ENCODE data around the gene HVCN1. TPM values are rescaled to one million over a fixed set of nuclear protein-coding genes. Genes with fewer than 3 reads are reported as not detected.

The HVCN1 gene
- total RNA-seq, 2 donors from 2014 or later, result 8.8 to 9.5 TPM

GRCh38 chr12:110708917-110709316, 20.0 kb upstream of the HVCN1 start:
- Histone ChIP-seq H3K9me3 (ENCODE audit: control insufficient read depth, low read length) (no peaks in the 10 kb centered on the region), H3K27me3 (ENCODE audit: control insufficient read depth, insufficient read depth, low read length, poor library complexity, severe bottlenecking) (no peaks in the 10 kb centered on the region), H3K27ac (ENCODE audit: low read depth, low read length) (no peak overlapping the region), H3K4me3 (ENCODE audit: low read length) (no peak overlapping the region), H3K4me1 (ENCODE audit: control insufficient read depth, insufficient read depth, low read length) (no peaks in the 10 kb centered on the region), H3K36me3 (ENCODE audit: control insufficient read depth, insufficient read depth, low read length) (no peaks in the 10 kb centered on the region), H3K9ac (ENCODE audit: extremely low read depth, low read length, poor library complexity, severe bottlenecking) (no peak overlapping the region)
- no peak overlapping the region for H3K4me3 Mint-ChIP-seq
- H3K36me3 Mint-ChIP-seq (ENCODE audit: low read depth), result peaks cover 4% of the 10 kb centered on the region
- TF ChIP-seq, protein P1, sequence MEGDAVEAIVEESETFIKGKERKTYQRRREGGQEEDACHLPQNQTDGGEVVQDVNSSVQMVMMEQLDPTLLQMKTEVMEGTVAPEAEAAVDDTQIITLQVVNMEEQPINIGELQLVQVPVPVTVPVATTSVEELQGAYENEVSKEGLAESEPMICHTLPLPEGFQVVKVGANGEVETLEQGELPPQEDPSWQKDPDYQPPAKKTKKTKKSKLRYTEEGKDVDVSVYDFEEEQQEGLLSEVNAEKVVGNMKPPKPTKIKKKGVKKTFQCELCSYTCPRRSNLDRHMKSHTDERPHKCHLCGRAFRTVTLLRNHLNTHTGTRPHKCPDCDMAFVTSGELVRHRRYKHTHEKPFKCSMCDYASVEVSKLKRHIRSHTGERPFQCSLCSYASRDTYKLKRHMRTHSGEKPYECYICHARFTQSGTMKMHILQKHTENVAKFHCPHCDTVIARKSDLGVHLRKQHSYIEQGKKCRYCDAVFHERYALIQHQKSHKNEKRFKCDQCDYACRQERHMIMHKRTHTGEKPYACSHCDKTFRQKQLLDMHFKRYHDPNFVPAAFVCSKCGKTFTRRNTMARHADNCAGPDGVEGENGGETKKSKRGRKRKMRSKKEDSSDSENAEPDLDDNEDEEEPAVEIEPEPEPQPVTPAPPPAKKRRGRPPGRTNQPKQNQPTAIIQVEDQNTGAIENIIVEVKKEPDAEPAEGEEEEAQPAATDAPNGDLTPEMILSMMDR (conservative IDR thresholded peaks at IDR 0.05), result peak; percentile 33
- WGBS, 2 experiments (ENCODE audit: insufficient coverage in 1 of 2, insufficient read length in 1 of 2), result 86 to 97% methylated on average over 3 to 4 of the region's 4 CpGs
- H3K27ac Mint-ChIP-seq, result no peak overlapping the region
- no peak for DNase-seq
- H3K27me3 Mint-ChIP-seq (ENCODE audit: insufficient read depth), result no peaks in the 10 kb centered on the region
- no peaks in the 10 kb centered on the region for H3K9me3 Mint-ChIP-seq
- H3K4me1 Mint-ChIP-seq, result no peaks in the 10 kb centered on the region

GRCh38 chr12:110705309-110705708, 16.4 kb upstream of the HVCN1 start:
- TF ChIP-seq, protein P1 (conservative IDR thresholded peaks at IDR 0.05), result no peak
- H3K9ac ChIP-seq (ENCODE audit: extremely low read depth, low read length, poor library complexity, severe bottlenecking), result no peak overlapping the region
- no peaks in the 10 kb centered on the region for H3K27me3 ChIP-seq (ENCODE audit: control insufficient read depth, insufficient read depth, low read length, poor library complexity, severe bottlenecking)
- Mint-ChIP-seq H3K4me3 (no peak overlapping the region), H3K36me3 (ENCODE audit: low read depth) (peaks cover 2% of the 10 kb centered on the region), H3K27ac (no peak overlapping the region), H3K9me3 (no peaks in the 10 kb centered on the region), H3K27me3 (ENCODE audit: insufficient read depth) (no peaks in the 10 kb centered on the region), H3K4me1 (no peaks in the 10 kb centered on the region)
- no peaks in the 10 kb centered on the region for H3K4me1 ChIP-seq (ENCODE audit: control insufficient read depth, insufficient read depth, low read length)
- H3K36me3 ChIP-seq (ENCODE audit: control insufficient read depth, insufficient read depth, low read length), result no peaks in the 10 kb centered on the region
- DNase-seq, result no peak
- no peak overlapping the region for H3K4me3 ChIP-seq (ENCODE audit: low read length)
- H3K27ac ChIP-seq (ENCODE audit: low read depth, low read length), result no peak overlapping the region
- no peaks in the 10 kb centered on the region for H3K9me3 ChIP-seq (ENCODE audit: control insufficient read depth, low read length)
- WGBS, 2 experiments (ENCODE audit: insufficient coverage in 1 of 2, insufficient read length in 1 of 2), result 77 to 83% methylated on average over 2 to 3 of the region's 3 CpGs

GRCh38 chr12:110704750-110705149, 15.8 kb upstream of the HVCN1 start:
- Mint-ChIP-seq H3K4me1 (no peaks in the 10 kb centered on the region), H3K27me3 (ENCODE audit: insufficient read depth) (no peaks in the 10 kb centered on the region)
- 52 to 64% methylated on average over 5 of the region's 5 CpGs for WGBS, 2 experiments (ENCODE audit: insufficient coverage in 1 of 2, insufficient read length in 1 of 2)

More at GRCh38 chr12:110704750-110705149, 15.8 kb upstream of the HVCN1 start:
- Histone ChIP-seq H3K9me3 (ENCODE audit: control insufficient read depth, low read length) (no peaks in the 10 kb centered on the region), H3K27me3 (ENCODE audit: control insufficient read depth, insufficient read depth, low read length, poor library complexity, severe bottlenecking) (no peaks in the 10 kb centered on the region), H3K4me3 (ENCODE audit: low read length) (no peak overlapping the region), H3K4me1 (ENCODE audit: control insufficient read depth, insufficient read depth, low read length) (no peaks in the 10 kb centered on the region), H3K9ac (ENCODE audit: extremely low read depth, low read length, poor library complexity, severe bottlenecking) (no peak overlapping the region), H3K36me3 (ENCODE audit: control insufficient read depth, insufficient read depth, low read length) (no peaks in the 10 kb centered on the region), H3K27ac (ENCODE audit: low read depth, low read length) (no peak overlapping the region)
- Mint-ChIP-seq H3K9me3 (no peaks in the 10 kb centered on the region), H3K36me3 (ENCODE audit: low read depth) (peaks cover 2% of the 10 kb centered on the region), H3K27ac (no peak overlapping the region), H3K4me3 (no peak overlapping the region)
- DNase-seq, result peak; percentile 81
- TF ChIP-seq, protein P1 (conservative IDR thresholded peaks at IDR 0.05), result peak; percentile 72
